H1 (cell line): Measurements from ENCODE around the gene TBC1D2B. TPM values are rescaled to one million over a fixed set of nuclear protein-coding genes. Genes with fewer than 3 reads are reported as not detected.

ENCODE experiments used
- CTCF ChIA-PET: fragments of 300-600 bp; sonication (Branson Sonifier 250); formaldehyde crosslinking; loops from one replicate; lab custom pipeline; 2021; ENCODE audit not compliant: partially characterized antibody; lab: Charles Lee
- POLR2A ChIA-PET: fragments of 300-600 bp; sonication (Branson Sonifier 250); formaldehyde crosslinking; loops from one replicate; lab custom pipeline; 2021; ENCODE audit warnings: inconsistent platforms; ENCODE audit not compliant: partially characterized antibody; lab: Charles Lee
- DNase-seq, 2 experiments: peaks; one replicate each; pipeline versions ENCODE4 v3.0.0 to v3.0.0-alpha.2; 2010 to 2022; ENCODE audit warnings: low spot score in 2 of 2, low read depth in 1 of 2, mixed read lengths in 1 of 2
- FAIRE-seq: peaks from 2 replicates; lab custom pipeline; 2011; peaks lifted over from hg19 to GRCh38; lab: Jason Lieb, UNC
- H2AFZ ChIP-seq: 2 replicates; pipeline ENCODE4 v1.8.1; 2012; ENCODE audit warnings: low read length, inconsistent platforms
- H2AK5ac ChIP-seq: 2 replicates; pipeline ENCODE4 v1.6.1; 2013; ENCODE audit warnings: low read depth, low read length
- H2BK120ac ChIP-seq: replicated peaks from 2 replicates; pipeline ENCODE3; 2013; ENCODE audit warnings: low read depth, low read length, inconsistent platforms
- H2BK12ac ChIP-seq: 2 replicates; pipeline ENCODE4 v1.6.1; 2013; ENCODE audit warnings: low read depth, low read length
- H2BK15ac ChIP-seq: 2 replicates; pipeline ENCODE4 v1.6.1; 2013; ENCODE audit warnings: low read length
- H2BK20ac ChIP-seq: 2 replicates; pipeline ENCODE4 v1.6.1; 2013; ENCODE audit warnings: low read length
- H2BK5ac ChIP-seq: 2 replicates; pipeline ENCODE4 v1.6.1; 2013; ENCODE audit warnings: low read depth, low read length
- H3K14ac ChIP-seq: 2 replicates; pipeline ENCODE4 v1.6.1; 2013; ENCODE audit warnings: inconsistent platforms; ENCODE audit not compliant: insufficient read length
- H3K18ac ChIP-seq: 2 replicates; pipeline ENCODE4 v1.6.1; 2013; ENCODE audit warnings: low read length; ENCODE audit errors: extremely low read depth
- H3K23ac ChIP-seq: 2 replicates; pipeline ENCODE4 v1.6.1; 2013; ENCODE audit warnings: inconsistent platforms; ENCODE audit not compliant: insufficient read length
- H3K23me2 ChIP-seq: 2 replicates; pipeline ENCODE4 v1.6.1; 2013; ENCODE audit warnings: low read depth, low read length
- H3K27ac ChIP-seq: 2 replicates; pipeline ENCODE4 v1.6.1; 2011; ENCODE audit warnings: low read depth, low read length, inconsistent platforms
- H3K27me3 ChIP-seq, 4 experiments: replicated peaks in 1 of 4; 1 replicate in 1 of 4; 2 replicates in 3 of 4; pipeline versions ENCODE4 v1.6.1 to v1.8.1; 2011 to 2013; ENCODE audit warnings: low read length in 3 of 4, mild to moderate bottlenecking in 3 of 4, inconsistent platforms in 2 of 4, mixed read lengths in 2 of 4, moderate library complexity in 1 of 4; ENCODE audit not compliant: control insufficient read depth in 3 of 4, insufficient read depth in 3 of 4; ENCODE audit errors: extremely low read depth in 1 of 4
- H3K36me3 ChIP-seq, 4 experiments: 2 replicates each; pipeline versions ENCODE4 v1.6.1 to v1.8.1; 2011 to 2013; ENCODE audit warnings: mild to moderate bottlenecking in 4 of 4, low read length in 3 of 4, moderate library complexity in 2 of 4, control low read depth in 1 of 4, inconsistent platforms in 1 of 4; ENCODE audit not compliant: insufficient read depth in 4 of 4, control insufficient read depth in 2 of 4
- H3K4ac ChIP-seq: replicated peaks from 2 replicates; pipeline ENCODE3; 2013; ENCODE audit warnings: low read length, low read depth, mixed read lengths, inconsistent platforms; ENCODE audit not compliant: insufficient read length
- H3K4me1 ChIP-seq, 4 experiments: replicated peaks in 1 of 4; 1 replicate in 1 of 4; 2 replicates in 3 of 4; pipeline versions ENCODE4 v1.6.1 to v1.8.1; 2011 to 2013; ENCODE audit warnings: low read length in 3 of 4, inconsistent platforms in 2 of 4, mixed read lengths in 1 of 4; ENCODE audit not compliant: insufficient read depth in 4 of 4, control insufficient read depth in 3 of 4
- H3K4me2 ChIP-seq, 2 experiments: 2 replicates each; pipeline versions ENCODE4 v1.6.1 to v1.8.1; 2011 to 2013; ENCODE audit warnings: low read depth in 2 of 2, low read length in 2 of 2, control low read depth in 1 of 2, inconsistent platforms in 1 of 2, mild to moderate bottlenecking in 1 of 2; ENCODE audit not compliant: insufficient read depth in 1 of 2
- H3K4me3 ChIP-seq, 4 experiments: fragments of 200-600, 300-600 bp in 1 of 4; sonication (generic), shearing (Covaris generic), sonication (Bioruptor Twin) in 1 of 4; 2 replicates each; pipeline versions ENCODE4 v1.5.1 to v1.8.1; 2011 to 2016; ENCODE audit warnings: low read length in 4 of 4, low read depth in 3 of 4, control low read depth in 2 of 4, inconsistent platforms in 2 of 4, mild to moderate bottlenecking in 2 of 4, mixed read lengths in 1 of 4, moderate library complexity in 1 of 4; ENCODE audit not compliant: insufficient read depth in 2 of 4; ENCODE audit errors: extremely low read depth in 1 of 4
- H3K56ac ChIP-seq: replicated peaks from 2 replicates; pipeline ENCODE3; 2013; ENCODE audit warnings: low read depth, mild to moderate bottlenecking, mixed read lengths, low read length, inconsistent platforms; ENCODE audit not compliant: insufficient read length
- H3K79me1 ChIP-seq: 2 replicates; pipeline ENCODE4 v1.6.1; 2013; ENCODE audit warnings: low read depth, low read length, control low read depth
- H3K79me2 ChIP-seq, 2 experiments: 2 replicates each; pipeline versions ENCODE4 v1.6.1 to v1.8.1; 2012 to 2013; ENCODE audit warnings: low read length in 2 of 2, mild to moderate bottlenecking in 2 of 2, inconsistent platforms in 1 of 2; ENCODE audit not compliant: insufficient read depth in 2 of 2, control insufficient read depth in 1 of 2
- H3K9ac ChIP-seq, 4 experiments: replicated peaks in 1 of 4; 1 replicate in 1 of 4; 2 replicates in 3 of 4; pipeline versions ENCODE4 v1.6.1 to v1.8.1; 2011 to 2013; ENCODE audit warnings: low read depth in 3 of 4, low read length in 3 of 4, control low read depth in 2 of 4, mild to moderate bottlenecking in 2 of 4, moderate library complexity in 2 of 4, inconsistent platforms in 1 of 4; ENCODE audit errors: extremely low read depth in 1 of 4
- H3K9me3 ChIP-seq, 2 experiments: 2 replicates each; pipeline versions ENCODE4 v1.6.1 to v1.8.1; 2012 to 2013; ENCODE audit warnings: mild to moderate bottlenecking in 2 of 2, moderate library complexity in 2 of 2, control low read depth in 1 of 2, inconsistent platforms in 1 of 2, low read depth in 1 of 2, low read length in 1 of 2, mixed read lengths in 1 of 2; ENCODE audit not compliant: insufficient read depth in 2 of 2
- H4K20me1 ChIP-seq, 2 experiments: replicated peaks in 1 of 2; 2 replicates each; pipeline versions ENCODE3 to v1.8.1; 2011 to 2013; ENCODE audit warnings: inconsistent platforms in 2 of 2, low read length in 2 of 2, mild to moderate bottlenecking in 1 of 2; ENCODE audit not compliant: insufficient read depth in 2 of 2, control insufficient read depth in 1 of 2
- H4K5ac ChIP-seq: 2 replicates; pipeline ENCODE4 v1.6.1; 2013; ENCODE audit warnings: low read length, low read depth, mixed read lengths, inconsistent platforms; ENCODE audit not compliant: insufficient read length
- H4K8ac ChIP-seq: 2 replicates; pipeline ENCODE4 v1.8.0; 2013; ENCODE audit warnings: mild to moderate bottlenecking, moderate library complexity, low read length, inconsistent platforms; ENCODE audit not compliant: insufficient read depth; ENCODE audit errors: extremely low read depth
- H4K91ac ChIP-seq: replicated peaks from 2 replicates; pipeline ENCODE3; 2013; ENCODE audit warnings: low read length, mixed read lengths, inconsistent platforms; ENCODE audit not compliant: insufficient read length
- CHD1 ChIP-seq: IDR thresholded peaks from 2 replicates; pipeline ENCODE4 v1.6.1; 2012; ENCODE audit warnings: low read depth, low read length, improper control_type of control experiment
- NRF1 ChIP-seq: IDR thresholded peaks from 2 replicates; pipeline ENCODE4 v1.6.1; 2011; ENCODE audit warnings: mild to moderate bottlenecking, low read depth, low read length, improper control_type of control experiment
- WGBS, 2 experiments: shearing (Covaris generic) in 1 of 2; methylation state at CpG; one replicate each; pipeline versions ENCODE4 v1.1.6 to v1.1.7; 2013 to 2015; ENCODE audit warnings: low lambda C conversion rate in 2 of 2, mixed read lengths in 2 of 2, inconsistent platforms in 1 of 2, low coverage in 1 of 2, missing lambda C conversion rate in 1 of 2; ENCODE audit not compliant: insufficient replicate concordance in 2 of 2, insufficient coverage in 1 of 2, insufficient read length in 1 of 2; ENCODE audit errors: extremely low coverage in 1 of 2, missing lambda C conversion rate in 1 of 2; 5-methylcytosine and 5-hydroxymethylcytosine counted together
- polyA plus RNA-seq, 7 experiments: library from polyadenylated mRNA; depleted of rRNA in 3 of 7; stranded (reverse) in 5 of 7; unstranded in 2 of 7; fragments of >200 nt in 5 of 7; fragments of 200-250 nt in 2 of 7; gene quantifications; 1 replicate in 5 of 7; 2 replicates in 1 of 7; 4 replicates in 1 of 7; pipeline versions ENCODE4 v1.2.1 to v1.2.3, GENCODE V29; 2011 to 2013; ENCODE audit warnings: missing spikeins in 2 of 7, mixed read lengths in 2 of 7
- total RNA-seq: library from RNA; stranded (reverse); fragmentation: NEBNext Ultra II Directional; extraction: Animal tissue kit (Norgen Biotek cat#: 25700); gene quantifications from 2 replicates; pipeline ENCODE4 v1.2.1, GENCODE V29; 2021

The TBC1D2B gene
- total and polyA plus RNA-seq, 2 of the 8 experiments (the other 6 are each of a cell fraction or from before 2014, with no cell fraction given): 11.9 to 19.5 TPM

DNA sequence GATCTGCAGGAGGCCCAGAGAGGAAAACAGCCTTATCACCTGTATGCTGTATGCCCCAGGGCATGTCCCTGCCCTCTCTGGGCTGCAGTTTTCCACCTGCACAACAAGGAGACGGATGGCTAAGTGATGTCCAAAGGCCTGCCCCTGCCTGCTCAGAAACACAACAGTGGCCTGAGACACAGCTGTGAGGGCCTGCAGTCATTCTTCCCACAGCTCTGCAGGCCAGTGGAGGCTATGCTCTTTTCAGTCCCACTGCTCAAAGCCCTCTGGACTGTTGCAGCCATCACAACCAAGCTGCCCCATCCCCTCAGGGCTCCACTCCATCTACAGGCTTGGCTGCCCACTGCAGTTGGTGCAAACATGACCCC is 5.2 kb upstream of the TBC1D2B start:
- Histone ChIP-seq H2AK5ac (no peak overlapping the region), H2BK120ac (no peak overlapping the region), H3K79me1 (no peaks in the 10 kb centered on the region), H3K18ac (no peak overlapping the region), H3K23ac (no peak overlapping the region), H3K9me3 (no peaks in the 10 kb centered on the region), H3K56ac (no peak overlapping the region), H2BK15ac (no peak overlapping the region), H3K14ac (no peak overlapping the region), H3K27ac (no peak overlapping the region), H3K27me3 (no peaks in the 10 kb centered on the region; a peak in 1 of 7 replicates), H4K8ac (no peak overlapping the region), H4K20me1 (no peaks in the 10 kb centered on the region), H2BK20ac (no peak overlapping the region), H3K36me3 (no peaks in the 10 kb centered on the region), H2BK12ac (no peak overlapping the region), H4K91ac (no peak overlapping the region), H3K23me2 (peaks cover 2% of the 10 kb centered on the region; the same call in 1 of the 2 replicates), H2AFZ (no peak overlapping the region), H3K4me1 (no peaks in the 10 kb centered on the region), H3K79me2 (no peaks in the 10 kb centered on the region), H3K9ac (no peak overlapping the region), H3K4me2 (no peak overlapping the region), H3K4me3 (no peak overlapping the region), H2BK5ac (no peak overlapping the region), H3K4ac (no peak overlapping the region), H4K5ac (no peak overlapping the region)
- TF ChIP-seq NRF1: no peak
- TF ChIP-seq CHD1: no peak
- ChIA-PET CTCF (interaction anchor here (0.9 to 3.3 kb wide), 13 partner anchors 10 to 118 kb away, joined by 3 to 19 read pairs (median 4); partner anchors contain the start of gene CIB2), POLR2A (no interaction called here)
- no peak for FAIRE-seq
- WGBS, 2 experiments: 85% methylated on average over 1 of the region's 1 CpG; no CpG with 5 or more reads in 1 of the 2 experiments
- no peak for DNase-seq
